Measurements from ENCODE around the gene CCDC110. TPM values are rescaled to one million over a fixed set of nuclear protein-coding genes. Genes with fewer than 3 reads are reported as not detected.

The CCDC110 gene
- total RNA-seq, 4 donors from 2014 or later = 0.67 to 7.5 (median 2.4) TPM

- no peaks in the 10 kb centered on the region for H3K36me3 ChIP-seq
- 13 to 16% methylated on average over 1 of the region's 1 CpG for WGBS, 2 donors (ENCODE audit: low coverage in 1 of 2)
- H3K27me3 ChIP-seq = no peaks in the 10 kb centered on the region
- H3K9me3 ChIP-seq = no peaks in the 10 kb centered on the region
- peaks cover 0 to 3% (median 0%) of the 10 kb centered on the region in 3 donors for H3K4me1 ChIP-seq
- no peak overlapping the region for H3K4me3 ChIP-seq
- no peak overlapping the region for H3K27ac ChIP-seq
- TF ChIP-seq EP300 (IDR thresholded peaks at IDR 0.05) (no peak), POLR2A (IDR thresholded peaks at IDR 0.05) (no peak), POLR2AphosphoS5 (IDR thresholded peaks at IDR 0.05) (no peak)
- TF ChIP-seq, protein P1, sequence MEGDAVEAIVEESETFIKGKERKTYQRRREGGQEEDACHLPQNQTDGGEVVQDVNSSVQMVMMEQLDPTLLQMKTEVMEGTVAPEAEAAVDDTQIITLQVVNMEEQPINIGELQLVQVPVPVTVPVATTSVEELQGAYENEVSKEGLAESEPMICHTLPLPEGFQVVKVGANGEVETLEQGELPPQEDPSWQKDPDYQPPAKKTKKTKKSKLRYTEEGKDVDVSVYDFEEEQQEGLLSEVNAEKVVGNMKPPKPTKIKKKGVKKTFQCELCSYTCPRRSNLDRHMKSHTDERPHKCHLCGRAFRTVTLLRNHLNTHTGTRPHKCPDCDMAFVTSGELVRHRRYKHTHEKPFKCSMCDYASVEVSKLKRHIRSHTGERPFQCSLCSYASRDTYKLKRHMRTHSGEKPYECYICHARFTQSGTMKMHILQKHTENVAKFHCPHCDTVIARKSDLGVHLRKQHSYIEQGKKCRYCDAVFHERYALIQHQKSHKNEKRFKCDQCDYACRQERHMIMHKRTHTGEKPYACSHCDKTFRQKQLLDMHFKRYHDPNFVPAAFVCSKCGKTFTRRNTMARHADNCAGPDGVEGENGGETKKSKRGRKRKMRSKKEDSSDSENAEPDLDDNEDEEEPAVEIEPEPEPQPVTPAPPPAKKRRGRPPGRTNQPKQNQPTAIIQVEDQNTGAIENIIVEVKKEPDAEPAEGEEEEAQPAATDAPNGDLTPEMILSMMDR (IDR thresholded peaks at IDR 0.05) = no peak
- ATAC-seq = no peak
Observed at GRCh38 chr4:185464887-185465286, 6.6 kb downstream of the CCDC110 start.

GRCh38 chr4:185464183-185464582 is 7.3 kb downstream of the CCDC110 start:
- 61 to 88% methylated on average over 5 of the region's 6 CpGs for WGBS, 2 donors (ENCODE audit: low coverage in 1 of 2)
- no peak for ATAC-seq
- TF ChIP-seq EP300 (IDR thresholded peaks at IDR 0.05) (no peak), POLR2AphosphoS5 (IDR thresholded peaks at IDR 0.05) (no peak), POLR2A (IDR thresholded peaks at IDR 0.05) (no peak)
- TF ChIP-seq, protein P1 (IDR thresholded peaks at IDR 0.05) = no peak
- no peaks in the 10 kb centered on the region for H3K9me3 ChIP-seq
- no peaks in the 10 kb centered on the region for H3K4me1 ChIP-seq
- peaks cover 0 to 5% of the 10 kb centered on the region in 2 donors for H3K36me3 ChIP-seq
- no peaks in the 10 kb centered on the region for H3K27me3 ChIP-seq
- no peak overlapping the region for H3K27ac ChIP-seq
- no peak overlapping the region for H3K4me3 ChIP-seq

DNA sequence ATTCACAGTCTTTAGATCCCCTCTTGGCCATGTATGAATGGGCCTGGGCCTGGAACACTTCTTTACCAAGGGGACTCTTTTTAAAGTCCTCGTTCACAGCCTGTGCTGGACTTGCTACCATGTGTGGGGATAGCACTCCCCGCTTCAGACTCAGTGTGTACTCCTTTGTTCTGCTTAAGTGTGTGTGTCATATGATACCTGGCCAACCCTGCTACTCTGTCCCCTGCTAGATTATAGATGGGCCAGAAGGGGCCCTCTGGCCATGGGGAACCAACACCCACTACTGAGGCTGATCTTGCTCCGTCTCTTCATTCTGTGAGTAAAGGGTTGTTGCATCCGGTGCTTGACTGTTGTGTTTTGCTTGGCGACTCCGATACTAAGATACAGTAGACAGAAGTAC is 8.0 kb downstream of the CCDC110 start:
- Histone ChIP-seq H3K4me1 (no peaks in the 10 kb centered on the region), H3K36me3 (peaks cover 0 to 5% of the 10 kb centered on the region in 2 donors), H3K27ac (no peak overlapping the region), H3K27me3 (no peaks in the 10 kb centered on the region), H3K9me3 (no peaks in the 10 kb centered on the region), H3K4me3 (no peak overlapping the region)
- TF ChIP-seq EP300 (IDR thresholded peaks at IDR 0.05) (no peak), POLR2AphosphoS5 (IDR thresholded peaks at IDR 0.05) (no peak)
- TF ChIP-seq, protein P1 (IDR thresholded peaks at IDR 0.05) = no peak
- no peak for ATAC-seq
- WGBS, 2 donors (ENCODE audit: low coverage in 1 of 2) = 66 to 100% methylated on average over 3 to 5 of the region's 6 CpGs

- H3K9me3 ChIP-seq = no peaks in the 10 kb centered on the region
- no peak overlapping the region for H3K27ac ChIP-seq
- H3K27me3 ChIP-seq = no peaks in the 10 kb centered on the region
- H3K4me1 ChIP-seq = no peaks in the 10 kb centered on the region
- 100% methylated on average over 3 of the region's 8 CpGs; no CpG with 5 or more reads in 1 of the 2 donors for WGBS, 2 donors (ENCODE audit: low coverage in 1 of 2)
- H3K36me3 ChIP-seq = peaks cover 0 to 5% of the 10 kb centered on the region in 2 donors
- H3K4me3 ChIP-seq = no peak overlapping the region
- no peak for TF ChIP-seq POLR2A (IDR thresholded peaks at IDR 0.05)
- no peak for TF ChIP-seq POLR2AphosphoS5 (IDR thresholded peaks at IDR 0.05)
- TF ChIP-seq, protein P1 (IDR thresholded peaks at IDR 0.05) = no peak
- TF ChIP-seq EP300 (IDR thresholded peaks at IDR 0.05) = no peak
- no peak for ATAC-seq
Observed at GRCh38 chr4:185461565-185461964, 10.0 kb downstream of the CCDC110 start.

DNA sequence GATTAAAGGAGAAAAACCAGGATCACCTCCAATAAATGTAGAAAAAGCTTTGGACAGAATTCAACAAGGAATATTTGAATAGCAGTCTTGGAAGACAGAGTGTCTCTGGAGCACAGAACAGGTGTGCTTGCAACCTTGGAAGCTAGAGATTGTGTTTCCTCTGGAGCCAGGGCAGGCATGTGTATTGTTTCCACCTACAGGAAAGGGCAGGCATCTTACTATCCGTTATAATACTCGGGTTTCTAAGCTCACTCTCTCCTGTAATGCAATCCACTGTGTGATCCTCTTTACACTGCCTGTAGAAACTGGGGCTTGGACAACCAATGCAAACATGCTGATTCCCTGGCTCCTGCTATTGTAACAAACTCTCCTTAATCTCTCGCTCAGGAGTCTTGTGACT is 14.4 kb downstream of the CCDC110 start:
- Histone ChIP-seq H3K27me3 (no peaks in the 10 kb centered on the region), H3K4me3 (no peak overlapping the region), H3K4me1 (no peaks in the 10 kb centered on the region), H3K9me3 (no peaks in the 10 kb centered on the region), H3K27ac (no peak overlapping the region), H3K36me3 (peaks cover 0 to 5% of the 10 kb centered on the region in 2 donors)
- 57 to 58% methylated on average over 1 to 3 of the region's 3 CpGs for WGBS, 2 donors (ENCODE audit: low coverage in 1 of 2)
- no peak for ATAC-seq
- TF ChIP-seq EP300 (IDR thresholded peaks at IDR 0.05) (no peak), POLR2AphosphoS5 (IDR thresholded peaks at IDR 0.05) (no peak), POLR2A (IDR thresholded peaks at IDR 0.05) (no peak)

All from gastroesophageal sphincter (tissue), 4 donors.